ENCODE results near the gene OARD1.

Gene OARD1

GRCh38 chr6:41103847-41104246, 31.7 kb upstream of the OARD1 start:
- H3K27ac ChIP-seq: no peak overlapping the region
- no peaks in the 10 kb centered on the region for H3K79me2 ChIP-seq (ENCODE audit: insufficient read depth, low read depth)
- H3K27me3 ChIP-seq (ENCODE audit: insufficient read depth, low read depth): no peaks in the 10 kb centered on the region
- no peaks in the 10 kb centered on the region for H3K36me3 ChIP-seq (ENCODE audit: insufficient read depth)
- TF ChIP-seq CTCF (conservative IDR thresholded peaks at IDR 0.05; ENCODE audit: low read depth, low read length): no peak
- no peak overlapping the region for H3K4me3 ChIP-seq (IDR thresholded peaks at IDR 0.05; ENCODE audit: insufficient read depth, low read depth, low read length)
- H3K4me1 ChIP-seq (ENCODE audit: low read depth, poor library complexity, severe bottlenecking): no peaks in the 10 kb centered on the region
- no peak overlapping the region for H3K4me2 ChIP-seq
- no peaks in the 10 kb centered on the region for H4K20me1 ChIP-seq (ENCODE audit: insufficient read depth)
- no peak overlapping the region for H2AFZ ChIP-seq (ENCODE audit: low read depth)
- H3K9ac ChIP-seq: no peak overlapping the region

- H3K9ac ChIP-seq: no peak overlapping the region
Measured at GRCh38 chr6:41100871-41101287, 28.7 kb upstream of the OARD1 start.

GRCh38 chr6:41098366-41098765, 26.2 kb upstream of the OARD1 start:
- Histone ChIP-seq H3K27ac (no peak overlapping the region), H3K27me3 (ENCODE audit: insufficient read depth, low read depth) (no peaks in the 10 kb centered on the region), H2AFZ (ENCODE audit: low read depth) (no peak overlapping the region), H3K36me3 (ENCODE audit: insufficient read depth) (peaks cover 10% of the 10 kb centered on the region), H4K20me1 (ENCODE audit: insufficient read depth) (no peaks in the 10 kb centered on the region), H3K4me2 (no peak overlapping the region), H3K79me2 (ENCODE audit: insufficient read depth, low read depth) (no peaks in the 10 kb centered on the region), H3K4me1 (ENCODE audit: low read depth, poor library complexity, severe bottlenecking) (no peaks in the 10 kb centered on the region), H3K4me3 (IDR thresholded peaks at IDR 0.05; ENCODE audit: insufficient read depth, low read depth, low read length) (no peak overlapping the region), H3K9ac (no peak overlapping the region)
- no peak for TF ChIP-seq CTCF (conservative IDR thresholded peaks at IDR 0.05; ENCODE audit: low read depth, low read length)

More at GRCh38 chr6:41100871-41101287, 28.7 kb upstream of the OARD1 start:
- no peaks in the 10 kb centered on the region for H3K4me1 ChIP-seq (ENCODE audit: low read depth, poor library complexity, severe bottlenecking)
- no peak overlapping the region for H3K27ac ChIP-seq
- H3K4me2 ChIP-seq: no peak overlapping the region
- no peaks in the 10 kb centered on the region for H3K27me3 ChIP-seq (ENCODE audit: insufficient read depth, low read depth)
- H3K36me3 ChIP-seq (ENCODE audit: insufficient read depth): peaks cover 5% of the 10 kb centered on the region; the same call in 1 of the 2 replicates
- H2AFZ ChIP-seq (ENCODE audit: low read depth): no peak overlapping the region
- no peak overlapping the region for H3K4me3 ChIP-seq (IDR thresholded peaks at IDR 0.05; ENCODE audit: insufficient read depth, low read depth, low read length)
- no peak for TF ChIP-seq CTCF (conservative IDR thresholded peaks at IDR 0.05; ENCODE audit: low read depth, low read length)
- no peaks in the 10 kb centered on the region for H3K79me2 ChIP-seq (ENCODE audit: insufficient read depth, low read depth)
- H4K20me1 ChIP-seq (ENCODE audit: insufficient read depth): no peaks in the 10 kb centered on the region

- H3K79me2 ChIP-seq (ENCODE audit: insufficient read depth, low read depth): no peaks in the 10 kb centered on the region
- peaks cover 10% of the 10 kb centered on the region for H3K36me3 ChIP-seq (ENCODE audit: insufficient read depth)
- TF ChIP-seq CTCF (conservative IDR thresholded peaks at IDR 0.05; ENCODE audit: low read depth, low read length): no peak
- no peak overlapping the region for H3K27ac ChIP-seq
- H3K4me3 ChIP-seq (IDR thresholded peaks at IDR 0.05; ENCODE audit: insufficient read depth, low read depth, low read length): no peak overlapping the region
- H3K4me1 ChIP-seq (ENCODE audit: low read depth, poor library complexity, severe bottlenecking): no peaks in the 10 kb centered on the region
- H3K4me2 ChIP-seq: no peak overlapping the region
- no peaks in the 10 kb centered on the region for H4K20me1 ChIP-seq (ENCODE audit: insufficient read depth)
- no peaks in the 10 kb centered on the region for H3K27me3 ChIP-seq (ENCODE audit: insufficient read depth, low read depth)
- H2AFZ ChIP-seq (ENCODE audit: low read depth): no peak overlapping the region
- no peak overlapping the region for H3K9ac ChIP-seq
Measured at GRCh38 chr6:41097467-41098090, 25.4 kb upstream of the OARD1 start.

Data from KMS-11 (cell line).